Stomach (tissue), 9 donors: ENCODE results near the gene NHS. TPM values are rescaled to one million over a fixed set of nuclear protein-coding genes. Genes with fewer than 3 reads are reported as not detected.

Source experiments
- DNase-seq, 2 donors: peaks; one replicate each; pipeline versions ENCODE4 v3.0.0 to v3.0.0-alpha.2; 2013 to 2019
- H3K27ac ChIP-seq, 5 donors: fragments of 200-600 bp in 4 of 5; sonication (generic) in 4 of 5; one replicate each; pipeline ENCODE4 v1.5.1; 2013 to 2019; ENCODE audit warnings: mild to moderate bottlenecking in 1 of 5, moderate library complexity in 1 of 5
- H3K27me3 ChIP-seq, 3 donors: fragments of 200-600 bp; sonication (generic); one replicate each; pipeline ENCODE4 v1.5.1; 2017 to 2019; ENCODE audit warnings: mixed run types in 1 of 3
- H3K36me3 ChIP-seq, 4 donors: fragments of 200-600 bp; sonication (generic); 1 replicate in 3 of 4; 2 replicates in 1 of 4; pipeline ENCODE4 v1.5.1; 2016 to 2019
- H3K4me1 ChIP-seq, 4 donors: fragments of 200-600 bp; sonication (generic); one replicate each; pipeline ENCODE4 v1.5.1; 2016 to 2019
- H3K4me3 ChIP-seq, 4 donors: fragments of 200-600 bp; sonication (generic) in 3 of 4; one replicate each; pipeline ENCODE4 v1.5.1; 2016 to 2019; ENCODE audit warnings: mild to moderate bottlenecking in 1 of 4
- H3K9me3 ChIP-seq, 4 donors: fragments of 200-600 bp; sonication (generic); one replicate each; pipeline ENCODE4 v1.5.1; 2016 to 2019
- EP300 ChIP-seq: sonication (generic); formaldehyde crosslinking; IDR thresholded peaks from one replicate; pipeline ENCODE4 v1.6.1; 2017; ENCODE audit warnings: antibody characterized with exemption
- POLR2A ChIP-seq, 4 donors: fragments of 450-650 bp; IDR thresholded peaks; one replicate each; pipeline ENCODE4 v1.6.1; 2016; ENCODE audit warnings: antibody characterized with exemption in 4 of 4, control low read depth in 2 of 4, mild to moderate bottlenecking in 1 of 4, moderate library complexity in 1 of 4
- POLR2AphosphoS5 ChIP-seq, 3 donors: sonication (generic); formaldehyde crosslinking; IDR thresholded peaks; one replicate each; pipeline ENCODE4 v1.6.1; 2016; ENCODE audit warnings: antibody characterized with exemption in 3 of 3
- WGBS, 5 donors: extraction: QIAGEN DNeasy Blood & Tissue Kit in 3 of 5; methylation state at CpG; one replicate each; pipeline versions ENCODE4 v1.1.5 to v1.1.7; 2013 to 2018; 5-methylcytosine and 5-hydroxymethylcytosine counted together
- intact Hi-C: fragments of 100-400 bp; cut with DNase I; formaldehyde crosslinking; loops from one replicate; pipeline ENCODE4 v1.15.1; 2023; ENCODE audit warnings: low total_unique reads
- polyA plus RNA-seq, 3 donors: library from polyadenylated mRNA; stranded (reverse); fragments of 200-250 nt; gene quantifications; one replicate each; pipeline ENCODE4 v1.2.3, GENCODE V29; 2013
- total RNA-seq, 5 donors: library from RNA; depleted of rRNA; stranded (reverse); fragments of >200 nt; gene quantifications; one replicate each; pipeline versions ENCODE4 v1.1.0 to v1.2.3, GENCODE V29; 2014 to 2016
- TF ChIP-seq, protein P1 (sequence below), 7 experiments: fragments of 450-650 bp in 4 of 7; fragments of 200-600 bp in 3 of 7; sonication (generic) in 3 of 7; IDR thresholded peaks; one replicate each; pipeline ENCODE4 v1.5.1; 2016 to 2019; ENCODE audit warnings: antibody characterized with exemption in 7 of 7, control low read depth in 2 of 7, mild to moderate bottlenecking in 1 of 7
- donor health status: healthy with polysubstance abuse.
- donor health status: Bipolar disorder and iron deficiency.
- donor health status: healthy.

The NHS gene
- total and polyA plus RNA-seq, 8 donors, result 1.00 to 7.5 (median 4.3) TPM

DNA sequence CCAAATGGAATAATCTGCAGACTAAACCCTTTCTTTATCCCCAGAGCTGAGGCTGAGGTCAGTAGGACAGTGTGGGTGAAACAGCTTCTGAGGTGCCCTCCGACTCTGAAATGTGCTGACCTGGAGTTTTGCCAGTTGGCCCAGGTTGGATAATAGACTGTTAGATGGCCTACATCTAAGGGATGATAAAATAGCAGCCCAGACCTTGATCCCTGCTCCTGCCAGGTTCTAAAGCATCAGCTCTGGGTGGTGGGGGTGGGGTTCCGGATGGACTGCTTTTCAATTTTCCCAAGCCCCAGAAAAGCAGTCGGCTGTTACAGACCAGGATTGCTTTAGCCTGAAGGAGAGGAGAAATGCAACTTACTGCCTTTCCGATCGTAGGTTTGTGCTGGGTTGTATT is 110.4 kb downstream of the NHS start:
- no peaks in the 10 kb centered on the region for H3K27me3 ChIP-seq
- intact Hi-C loops, result no loop called here
- DNase-seq, result no peak
- H3K9me3 ChIP-seq, result peaks cover 0 to 3% (median 1%) of the 10 kb centered on the region in 4 donors
- TF ChIP-seq, protein P1, sequence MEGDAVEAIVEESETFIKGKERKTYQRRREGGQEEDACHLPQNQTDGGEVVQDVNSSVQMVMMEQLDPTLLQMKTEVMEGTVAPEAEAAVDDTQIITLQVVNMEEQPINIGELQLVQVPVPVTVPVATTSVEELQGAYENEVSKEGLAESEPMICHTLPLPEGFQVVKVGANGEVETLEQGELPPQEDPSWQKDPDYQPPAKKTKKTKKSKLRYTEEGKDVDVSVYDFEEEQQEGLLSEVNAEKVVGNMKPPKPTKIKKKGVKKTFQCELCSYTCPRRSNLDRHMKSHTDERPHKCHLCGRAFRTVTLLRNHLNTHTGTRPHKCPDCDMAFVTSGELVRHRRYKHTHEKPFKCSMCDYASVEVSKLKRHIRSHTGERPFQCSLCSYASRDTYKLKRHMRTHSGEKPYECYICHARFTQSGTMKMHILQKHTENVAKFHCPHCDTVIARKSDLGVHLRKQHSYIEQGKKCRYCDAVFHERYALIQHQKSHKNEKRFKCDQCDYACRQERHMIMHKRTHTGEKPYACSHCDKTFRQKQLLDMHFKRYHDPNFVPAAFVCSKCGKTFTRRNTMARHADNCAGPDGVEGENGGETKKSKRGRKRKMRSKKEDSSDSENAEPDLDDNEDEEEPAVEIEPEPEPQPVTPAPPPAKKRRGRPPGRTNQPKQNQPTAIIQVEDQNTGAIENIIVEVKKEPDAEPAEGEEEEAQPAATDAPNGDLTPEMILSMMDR (IDR thresholded peaks at IDR 0.05), result no peak
- no peak for TF ChIP-seq EP300
- no peak for TF ChIP-seq POLR2AphosphoS5 (IDR thresholded peaks at IDR 0.05)
- no peak for TF ChIP-seq POLR2A (IDR thresholded peaks at IDR 0.05)
- H3K27ac ChIP-seq, result no peak overlapping the region
- no peak overlapping the region for H3K4me3 ChIP-seq
- H3K4me1 ChIP-seq, result no peaks in the 10 kb centered on the region
- WGBS, 5 donors, result 56 to 86% (median 64%) methylated on average over 4 to 5 of the region's 5 CpGs
- H3K36me3 ChIP-seq, result no peaks in the 10 kb centered on the region

DNA sequence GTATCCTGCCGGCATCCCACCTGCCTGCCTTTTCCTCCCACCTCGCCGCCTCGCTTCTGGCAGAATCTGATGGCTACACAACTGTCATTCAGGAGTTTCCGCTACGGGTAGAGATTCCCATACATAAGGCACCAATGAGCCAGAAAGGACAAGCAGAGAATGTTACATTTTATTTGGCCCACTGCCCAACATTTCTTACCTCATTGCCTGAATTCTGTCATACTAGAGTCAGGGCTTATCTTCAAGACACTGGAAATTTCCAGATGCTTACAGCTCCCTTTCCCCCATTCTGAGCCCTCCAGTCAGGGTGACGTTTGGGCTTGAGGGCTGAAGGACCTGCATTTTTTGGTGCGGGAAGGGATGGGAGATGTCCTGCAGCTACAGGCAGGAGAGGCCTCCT is 113.0 kb downstream of the NHS start:
- H3K4me1 ChIP-seq, result no peaks in the 10 kb centered on the region
- H3K4me3 ChIP-seq, result no peak overlapping the region
- TF ChIP-seq POLR2A (IDR thresholded peaks at IDR 0.05), result no peak
- TF ChIP-seq POLR2AphosphoS5 (IDR thresholded peaks at IDR 0.05), result no peak
- TF ChIP-seq, protein P1 (IDR thresholded peaks at IDR 0.05), result no peak
- TF ChIP-seq EP300, result no peak
- H3K27me3 ChIP-seq, result no peaks in the 10 kb centered on the region
- H3K27ac ChIP-seq, result no peak overlapping the region
- DNase-seq, result peak in 1 of 2 donors; percentile 20
- 68 to 82% (median 70%) methylated on average over 8 of the region's 8 CpGs for WGBS, 5 donors
- intact Hi-C loops, result no loop called here
- H3K36me3 ChIP-seq, result no peaks in the 10 kb centered on the region
- H3K9me3 ChIP-seq, result peaks cover 0 to 7% (median 1%) of the 10 kb centered on the region in 4 donors

DNA sequence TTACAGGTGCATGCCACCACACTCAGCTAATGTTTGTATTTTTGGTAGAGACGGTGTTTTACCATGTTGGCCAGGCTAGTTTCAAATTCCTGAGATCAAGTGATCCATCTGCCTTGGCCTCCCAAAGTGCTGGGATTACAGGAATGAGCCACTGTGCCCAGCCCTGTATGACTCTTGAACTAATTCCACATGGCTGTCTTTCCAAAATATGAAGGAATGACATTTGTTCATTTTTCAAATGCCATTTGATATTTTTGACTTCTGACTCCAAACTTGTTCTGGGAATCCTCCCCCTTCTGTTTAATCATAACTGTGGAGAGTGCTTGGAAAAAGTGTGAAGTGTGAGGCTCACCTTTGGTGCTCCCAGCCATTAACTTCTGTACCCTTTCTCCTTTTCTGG is 119.2 kb downstream of the NHS start:
- no peaks in the 10 kb centered on the region for H3K36me3 ChIP-seq
- H3K27ac ChIP-seq, result no peak overlapping the region
- 66 to 93% (median 89%) methylated on average over 1 of the region's 1 CpG for WGBS, 5 donors
- intact Hi-C loops, result no loop called here
- peaks cover 0 to 6% (median 0%) of the 10 kb centered on the region in 3 donors for H3K27me3 ChIP-seq
- no peak overlapping the region for H3K4me3 ChIP-seq
- TF ChIP-seq EP300 (no peak), POLR2A (IDR thresholded peaks at IDR 0.05) (no peak)
- peaks cover 0 to 7% (median 1%) of the 10 kb centered on the region in 4 donors for H3K9me3 ChIP-seq
- DNase-seq, result no peak
- H3K4me1 ChIP-seq, result peaks cover 0 to 12% (median 9%) of the 10 kb centered on the region in 4 donors

DNA sequence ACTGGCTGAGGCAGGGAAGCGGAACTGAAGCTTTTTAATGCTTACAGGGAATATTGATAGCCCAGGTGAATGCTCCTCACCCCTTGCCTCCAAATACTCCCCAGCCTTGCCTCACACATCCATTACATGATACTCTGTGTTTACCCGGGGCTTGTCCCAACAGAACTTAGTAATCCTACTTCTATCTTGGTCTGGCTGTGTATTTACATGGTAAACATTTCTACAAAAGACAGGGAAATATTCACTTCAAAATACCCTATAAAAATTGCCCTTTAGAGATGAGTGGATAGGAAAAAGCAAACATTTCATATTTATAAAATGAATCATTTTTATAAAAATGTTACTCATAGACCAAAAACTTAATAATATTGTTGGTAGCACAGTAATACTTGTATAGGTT is 120.1 kb downstream of the NHS start:
- Histone ChIP-seq H3K4me1 (peaks cover 0 to 17% (median 12%) of the 10 kb centered on the region in 4 donors), H3K36me3 (no peaks in the 10 kb centered on the region), H3K9me3 (peaks cover 0 to 7% (median 1%) of the 10 kb centered on the region in 4 donors), H3K27ac (no peak overlapping the region), H3K27me3 (peaks cover 0 to 6% (median 4%) of the 10 kb centered on the region in 3 donors), H3K4me3 (no peak overlapping the region)
- TF ChIP-seq POLR2A (IDR thresholded peaks at IDR 0.05) (no peak), EP300 (no peak), POLR2AphosphoS5 (IDR thresholded peaks at IDR 0.05) (no peak)
- TF ChIP-seq, protein P1 (IDR thresholded peaks at IDR 0.05), result no peak
- 30 to 58% (median 42%) methylated on average over 2 of the region's 2 CpGs for WGBS, 5 donors
- no peak for DNase-seq
- intact Hi-C loops, result no loop called here

DNA sequence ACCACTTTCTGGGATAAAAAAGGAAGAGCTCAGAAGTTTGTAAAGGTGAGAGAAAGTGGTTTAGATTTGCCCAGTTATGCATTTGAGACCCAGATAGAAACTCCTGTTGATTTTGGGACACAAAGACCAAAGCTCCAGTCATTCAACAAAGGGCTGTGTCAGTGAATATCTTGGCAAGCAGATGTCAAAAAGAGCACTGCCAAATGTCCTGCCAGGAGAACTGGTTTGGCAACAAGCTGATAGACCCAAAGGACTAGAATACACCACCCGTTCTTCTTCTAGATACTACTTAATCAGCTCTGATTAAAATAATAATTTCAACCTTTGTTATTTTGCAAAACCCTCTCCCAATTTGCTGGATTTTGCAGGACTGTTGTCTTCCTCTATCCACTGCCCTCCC is 121.4 kb downstream of the NHS start:
- no peaks in the 10 kb centered on the region for H3K9me3 ChIP-seq
- TF ChIP-seq POLR2AphosphoS5 (IDR thresholded peaks at IDR 0.05) (no peak), POLR2A (IDR thresholded peaks at IDR 0.05) (no peak), EP300 (no peak)
- TF ChIP-seq, protein P1 (IDR thresholded peaks at IDR 0.05), result no peak
- intact Hi-C loops, result no loop called here
- peak in 1 of 2 donors; percentile 54 for DNase-seq
- peaks cover 0 to 23% (median 17%) of the 10 kb centered on the region in 4 donors for H3K4me1 ChIP-seq
- WGBS, 5 donors, result 17 to 50% (median 31%) methylated on average over 1 of the region's 1 CpG; no CpG with 5 or more reads in 1 of the 5 donors
- no peak overlapping the region for H3K4me3 ChIP-seq
- H3K36me3 ChIP-seq, result no peaks in the 10 kb centered on the region
- H3K27me3 ChIP-seq, result peaks cover 0 to 6% (median 4%) of the 10 kb centered on the region in 3 donors
- no peak overlapping the region for H3K27ac ChIP-seq
